ENCODE data around the gene SPTBN2.
"Not testable (repeated sequence)": the region's sequence is repeated elsewhere in the genome, so short reads cannot be mapped to it uniquely, and the experiment has no call there.

Gene SPTBN2

GRCh38 chr11:66734215-66734614, 5.2 kb upstream of the SPTBN2 start:
- Mint-ChIP-seq H3K4me3 (no peak overlapping the region), H3K27me3 (ENCODE audit: low read depth) (peaks cover 57% of the 10 kb centered on the region), H3K4me1 (ENCODE audit: low read depth) (no peaks in the 10 kb centered on the region), H3K27ac (no peak overlapping the region), H3K36me3 (ENCODE audit: low read depth) (no peaks in the 10 kb centered on the region), H3K9me3 (no peaks in the 10 kb centered on the region)

GRCh38 chr11:66729447-66729846, 431 bp upstream of the SPTBN2 start:
- Mint-ChIP-seq H3K36me3 (ENCODE audit: low read depth) (peaks cover 4% of the 10 kb centered on the region), H3K27me3 (ENCODE audit: low read depth) (peaks cover 77% of the 10 kb centered on the region), H3K4me1 (ENCODE audit: low read depth) (peaks cover 9% of the 10 kb centered on the region), H3K27ac (no peak overlapping the region), H3K9me3 (no peaks in the 10 kb centered on the region), H3K4me3 (no peak overlapping the region)

GRCh38 chr11:66728038-66728692, 851 bp downstream of the SPTBN2 start:
- Mint-ChIP-seq H3K27ac (peak overlapping the region; percentile 45), H3K36me3 (ENCODE audit: low read depth) (peaks cover 4% of the 10 kb centered on the region), H3K4me1 (ENCODE audit: low read depth) (peaks cover 9% of the 10 kb centered on the region), H3K4me3 (peak overlapping the region; percentile 84), H3K9me3 (no peaks in the 10 kb centered on the region), H3K27me3 (ENCODE audit: low read depth) (peaks cover 70% of the 10 kb centered on the region)

GRCh38 chr11:66727282-66728037, 1.6 kb downstream of the SPTBN2 start:
- peak overlapping the region; percentile 62 for H3K4me3 Mint-ChIP-seq
- peaks cover 69% of the 10 kb centered on the region for H3K27me3 Mint-ChIP-seq (ENCODE audit: low read depth)
- peaks cover 9% of the 10 kb centered on the region for H3K4me1 Mint-ChIP-seq (ENCODE audit: low read depth)
- H3K27ac Mint-ChIP-seq: no peak overlapping the region
- peaks cover 4% of the 10 kb centered on the region for H3K36me3 Mint-ChIP-seq (ENCODE audit: low read depth)
- no peaks in the 10 kb centered on the region for H3K9me3 Mint-ChIP-seq

- peaks cover 10% of the 10 kb centered on the region for H3K4me1 Mint-ChIP-seq (ENCODE audit: low read depth)
- H3K27ac Mint-ChIP-seq: no peak overlapping the region
- H3K9me3 Mint-ChIP-seq: no peaks in the 10 kb centered on the region
- H3K27me3 Mint-ChIP-seq (ENCODE audit: low read depth): peaks cover 55% of the 10 kb centered on the region
- peaks cover 4% of the 10 kb centered on the region for H3K36me3 Mint-ChIP-seq (ENCODE audit: low read depth)
- no peak overlapping the region for H3K4me3 Mint-ChIP-seq
Observed at GRCh38 chr11:66725647-66726046, 3.4 kb downstream of the SPTBN2 start.

- Mint-ChIP-seq H3K36me3 (ENCODE audit: low read depth) (peaks cover 4% of the 10 kb centered on the region), H3K4me1 (ENCODE audit: low read depth) (peaks cover 16% of the 10 kb centered on the region), H3K4me3 (no peak overlapping the region), H3K27ac (no peak overlapping the region), H3K27me3 (ENCODE audit: low read depth) (peaks cover 52% of the 10 kb centered on the region), H3K9me3 (no peaks in the 10 kb centered on the region)
Observed at GRCh38 chr11:66725114-66725513, 3.9 kb downstream of the SPTBN2 start.

DNA sequence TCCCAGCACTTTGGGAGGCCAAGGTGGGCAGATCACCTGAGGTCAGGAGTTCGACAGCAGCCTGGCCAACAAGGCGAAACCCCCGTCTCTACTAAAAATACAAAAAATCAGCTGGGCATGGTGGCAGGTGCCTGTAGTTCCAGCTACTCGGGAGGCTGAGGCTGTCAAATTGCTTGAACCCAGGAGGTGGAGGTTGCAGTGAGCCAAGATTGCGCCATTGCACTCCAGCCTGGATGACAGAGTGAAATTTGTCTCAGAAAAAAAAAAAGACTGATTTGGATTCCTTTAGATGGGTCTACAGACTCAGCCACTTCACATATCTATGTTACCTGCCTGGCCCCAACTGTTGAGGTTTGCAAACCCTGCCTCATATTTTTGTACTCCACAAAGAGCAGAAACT, 4.8 kb downstream of the SPTBN2 start:
- not testable (repeated sequence) for H3K27ac Mint-ChIP-seq; H3K9me3 Mint-ChIP-seq; H3K4me3 Mint-ChIP-seq; H3K36me3 Mint-ChIP-seq (ENCODE audit: low read depth)
- Mint-ChIP-seq H3K4me1 (ENCODE audit: low read depth) (peaks cover 17% of the 10 kb centered on the region), H3K27me3 (ENCODE audit: low read depth) (peaks cover 45% of the 10 kb centered on the region)

GRCh38 chr11:66723693-66724092, 5.3 kb downstream of the SPTBN2 start:
- Mint-ChIP-seq H3K27me3 (ENCODE audit: low read depth) (peaks cover 40% of the 10 kb centered on the region), H3K4me3 (no peak overlapping the region), H3K9me3 (no peaks in the 10 kb centered on the region), H3K36me3 (ENCODE audit: low read depth) (peaks cover 2% of the 10 kb centered on the region), H3K4me1 (ENCODE audit: low read depth) (peaks cover 15% of the 10 kb centered on the region), H3K27ac (no peak overlapping the region)

- no peak overlapping the region for H3K27ac Mint-ChIP-seq
- peaks cover 37% of the 10 kb centered on the region for H3K27me3 Mint-ChIP-seq (ENCODE audit: low read depth)
- no peaks in the 10 kb centered on the region for H3K9me3 Mint-ChIP-seq
- H3K36me3 Mint-ChIP-seq (ENCODE audit: low read depth): no peaks in the 10 kb centered on the region
- no peak overlapping the region for H3K4me3 Mint-ChIP-seq
- H3K4me1 Mint-ChIP-seq (ENCODE audit: low read depth): peaks cover 13% of the 10 kb centered on the region
Observed at GRCh38 chr11:66722745-66723651, 6.0 kb downstream of the SPTBN2 start.

DNA sequence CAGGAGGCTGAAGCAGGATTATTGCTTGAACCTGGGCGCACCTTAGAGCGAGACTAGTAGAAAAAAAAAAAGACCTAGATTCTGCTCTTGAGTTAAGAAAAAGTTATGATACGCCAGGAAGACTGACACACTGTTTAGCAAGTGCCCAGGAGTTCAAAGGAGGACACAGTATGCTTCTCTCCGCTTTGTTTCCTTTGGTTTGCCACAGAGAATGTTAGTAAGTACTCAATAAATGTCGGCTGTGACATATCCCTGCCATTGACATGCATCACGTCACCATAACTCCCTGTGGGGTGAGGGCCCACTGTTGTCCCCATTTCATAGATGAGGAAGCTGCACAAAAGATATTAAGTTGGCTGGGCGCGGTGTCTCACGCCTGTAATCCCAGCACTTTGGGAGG, 7.1 kb downstream of the SPTBN2 start:
- Mint-ChIP-seq H3K36me3 (ENCODE audit: low read depth) (no peaks in the 10 kb centered on the region), H3K27ac (no peak overlapping the region), H3K4me1 (ENCODE audit: low read depth) (peaks cover 10% of the 10 kb centered on the region), H3K4me3 (no peak overlapping the region), H3K9me3 (no peaks in the 10 kb centered on the region), H3K27me3 (ENCODE audit: low read depth) (peaks cover 32% of the 10 kb centered on the region)

GRCh38 chr11:66720899-66721470, 8.0 kb downstream of the SPTBN2 start:
- Mint-ChIP-seq H3K36me3 (ENCODE audit: low read depth) (no peaks in the 10 kb centered on the region), H3K9me3 (no peaks in the 10 kb centered on the region), H3K4me1 (ENCODE audit: low read depth) (peaks cover 10% of the 10 kb centered on the region), H3K4me3 (no peak overlapping the region), H3K27me3 (ENCODE audit: low read depth) (peaks cover 26% of the 10 kb centered on the region), H3K27ac (no peak overlapping the region)

GRCh38 chr11:66720223-66720898, 8.7 kb downstream of the SPTBN2 start:
- Mint-ChIP-seq H3K4me3 (no peak overlapping the region), H3K4me1 (ENCODE audit: low read depth) (peaks cover 10% of the 10 kb centered on the region), H3K9me3 (no peaks in the 10 kb centered on the region), H3K36me3 (ENCODE audit: low read depth) (no peaks in the 10 kb centered on the region), H3K27me3 (ENCODE audit: low read depth) (peaks cover 20% of the 10 kb centered on the region), H3K27ac (peak overlapping the region; percentile 64)

- Mint-ChIP-seq H3K27ac (no peak overlapping the region), H3K4me1 (ENCODE audit: low read depth) (peaks cover 10% of the 10 kb centered on the region), H3K4me3 (no peak overlapping the region), H3K36me3 (ENCODE audit: low read depth) (no peaks in the 10 kb centered on the region), H3K27me3 (ENCODE audit: low read depth) (peaks cover 9% of the 10 kb centered on the region), H3K9me3 (no peaks in the 10 kb centered on the region)
Observed at GRCh38 chr11:66719111-66719872, 9.7 kb downstream of the SPTBN2 start.

All from T-helper 1 cell treated with Interleukin-12 subunit alpha and Interleukin-12 subunit beta and Interleukin-4 antibody, amounts not matched to agents 30 μg/mL and 1 μg/mL, for 36 hours (primary cell).